H9 (cell line): ENCODE measurements around the gene DERA. TPM values are rescaled to one million over a fixed set of nuclear protein-coding genes. Genes with fewer than 3 reads are reported as not detected.
"Not testable (repeated sequence)": the region's sequence is repeated elsewhere in the genome, so short reads cannot be mapped to it uniquely, and the experiment has no call there.

Experiments
- DNase-seq: peaks from one replicate; pipeline ENCODE4 v3.0.0-alpha.2; 2017
- H2AFZ ChIP-seq: one replicate; pipeline ENCODE4 v1.6.1; 2013; ENCODE audit warnings: mild to moderate bottlenecking, low read length, control low read depth, moderate library complexity
- H2AK5ac ChIP-seq: 2 replicates; pipeline ENCODE4 v1.6.1; 2013; ENCODE audit warnings: low read length, control low read depth, mixed read lengths; ENCODE audit not compliant: insufficient read length
- H2BK120ac ChIP-seq: one replicate; pipeline ENCODE4 v1.6.1; 2013; ENCODE audit warnings: low read depth, mild to moderate bottlenecking, low read length, control low read depth, inconsistent platforms; ENCODE audit not compliant: poor library complexity, severe bottlenecking
- H2BK12ac ChIP-seq: 2 replicates; pipeline ENCODE4 v1.6.1; 2013; ENCODE audit warnings: low read length, control low read depth, mixed read lengths, low read depth; ENCODE audit not compliant: insufficient read length
- H2BK15ac ChIP-seq: 2 replicates; pipeline ENCODE4 v1.6.1; 2013; ENCODE audit warnings: low read depth, low read length, control low read depth
- H2BK20ac ChIP-seq: one replicate; pipeline ENCODE4 v1.6.1; 2013; ENCODE audit warnings: low read depth, mild to moderate bottlenecking, low read length, control low read depth, inconsistent platforms; ENCODE audit not compliant: poor library complexity, severe bottlenecking
- H2BK5ac ChIP-seq: 2 replicates; pipeline ENCODE4 v1.6.1; 2013; ENCODE audit warnings: low read length, control low read depth, mixed read lengths; ENCODE audit not compliant: insufficient read length
- H3K14ac ChIP-seq: 2 replicates; pipeline ENCODE4 v1.6.1; 2013; ENCODE audit warnings: low read length, control low read depth; ENCODE audit not compliant: insufficient read depth
- H3K18ac ChIP-seq: 2 replicates; pipeline ENCODE4 v1.6.1; 2013; ENCODE audit warnings: low read depth, mild to moderate bottlenecking, mixed read lengths, low read length, control low read depth; ENCODE audit not compliant: insufficient read length
- H3K23ac ChIP-seq: 2 replicates; pipeline ENCODE4 v1.6.1; 2013; ENCODE audit warnings: low read length, control low read depth, mixed read lengths, low read depth; ENCODE audit not compliant: insufficient read length
- H3K23me2 ChIP-seq: 2 replicates; pipeline ENCODE4 v1.6.1; 2013; ENCODE audit warnings: low read depth, mild to moderate bottlenecking, mixed read lengths, low read length, control low read depth; ENCODE audit not compliant: insufficient read length, poor library complexity, severe bottlenecking
- H3K27ac ChIP-seq: 2 replicates; pipeline ENCODE4 v1.5.1; 2013; ENCODE audit warnings: low read length, control low read depth, mixed read lengths, low read depth; ENCODE audit not compliant: insufficient read length
- H3K27me3 ChIP-seq: 2 replicates; pipeline ENCODE4 v1.6.1; 2013; ENCODE audit warnings: low read length, control low read depth, inconsistent platforms; ENCODE audit not compliant: insufficient read depth
- H3K4ac ChIP-seq: 2 replicates; pipeline ENCODE4 v1.6.1; 2013; ENCODE audit warnings: low read depth, mild to moderate bottlenecking, control low read depth, inconsistent platforms, low read length, moderate library complexity
- H3K4me1 ChIP-seq: 2 replicates; pipeline ENCODE4 v1.6.1; 2013; ENCODE audit warnings: low read length, control low read depth, inconsistent platforms; ENCODE audit not compliant: insufficient read depth
- H3K4me2 ChIP-seq: 2 replicates; pipeline ENCODE4 v1.6.1; 2013; ENCODE audit warnings: low read length, control low read depth, mixed read lengths; ENCODE audit not compliant: insufficient read length, insufficient read depth
- H3K56ac ChIP-seq: 2 replicates; pipeline ENCODE4 v1.6.1; 2013; ENCODE audit warnings: low read depth, mild to moderate bottlenecking, mixed read lengths, low read length, control low read depth; ENCODE audit not compliant: insufficient read length
- H3K79me1 ChIP-seq: 2 replicates; pipeline ENCODE4 v1.6.1; 2013; ENCODE audit warnings: low read depth, mild to moderate bottlenecking, moderate library complexity, low read length, control low read depth, inconsistent platforms; ENCODE audit not compliant: insufficient read depth, poor library complexity, severe bottlenecking
- H3K79me2 ChIP-seq: 2 replicates; pipeline ENCODE4 v1.6.1; 2013; ENCODE audit warnings: low read length, control low read depth, inconsistent platforms; ENCODE audit not compliant: insufficient read depth
- H3K9ac ChIP-seq: 2 replicates; pipeline ENCODE4 v1.6.1; 2013; ENCODE audit warnings: low read length, control low read depth, mixed read lengths; ENCODE audit not compliant: insufficient read length; ENCODE audit errors: extremely low read depth
- H3K9me3 ChIP-seq: one replicate; pipeline ENCODE4 v1.6.1; 2013; ENCODE audit warnings: low read depth, low read length, inconsistent platforms; ENCODE audit not compliant: control insufficient read depth
- H3T11ph ChIP-seq: one replicate; pipeline ENCODE4 v1.6.1; 2013; ENCODE audit warnings: mild to moderate bottlenecking, low read length, control low read depth, inconsistent platforms
- H4K20me1 ChIP-seq: one replicate; pipeline ENCODE4 v1.6.1; 2013; ENCODE audit not compliant: control insufficient read depth, insufficient read length, insufficient read depth
- H4K5ac ChIP-seq: 2 replicates; pipeline ENCODE4 v1.6.1; 2013; ENCODE audit warnings: low read depth, mild to moderate bottlenecking, mixed read lengths, low read length, control low read depth; ENCODE audit not compliant: insufficient read length
- H4K8ac ChIP-seq: replicated peaks from 2 replicates; pipeline ENCODE4 v1.6.1; 2013; ENCODE audit warnings: low read length, control low read depth, mixed read lengths, low read depth; ENCODE audit not compliant: insufficient read length
- H4K91ac ChIP-seq: 2 replicates; pipeline ENCODE4 v1.6.1; 2013; ENCODE audit warnings: low read depth, mild to moderate bottlenecking, moderate library complexity, mixed read lengths, low read length, control low read depth; ENCODE audit not compliant: insufficient read length
- H3K27ac Mint-ChIP-seq, 3 experiments: 2 replicates in 2 of 3; 3 replicates in 1 of 3; pipeline ENCODE4 v1.8.0; 2020 to 2021; ENCODE audit warnings: mixed read lengths in 3 of 3, mild to moderate bottlenecking in 1 of 3, moderate library complexity in 1 of 3
- H3K27me3 Mint-ChIP-seq: 2 replicates; pipeline ENCODE4 v1.8.0; 2021; ENCODE audit warnings: low read depth, mild to moderate bottlenecking, moderate library complexity, mixed read lengths
- H3K36me3 Mint-ChIP-seq, 3 experiments: 2 replicates in 2 of 3; 3 replicates in 1 of 3; pipeline ENCODE4 v1.8.0; 2020 to 2021; ENCODE audit warnings: low read depth in 3 of 3, mixed read lengths in 3 of 3; ENCODE audit not compliant: insufficient read depth in 1 of 3
- H3K4me1 Mint-ChIP-seq, 2 experiments: 2 replicates each; pipeline ENCODE4 v1.8.0; 2020; ENCODE audit warnings: mixed read lengths in 2 of 2
- H3K4me3 Mint-ChIP-seq, 2 experiments: 2 replicates in 1 of 2; 3 replicates in 1 of 2; pipeline ENCODE4 v1.8.0; 2020 to 2021; ENCODE audit warnings: mild to moderate bottlenecking in 2 of 2, mixed read lengths in 2 of 2, moderate library complexity in 1 of 2
- H3K9me3 Mint-ChIP-seq, 2 experiments: 2 replicates in 1 of 2; 3 replicates in 1 of 2; pipeline ENCODE4 v1.8.0; 2020; ENCODE audit warnings: mild to moderate bottlenecking in 2 of 2, mixed read lengths in 2 of 2, moderate library complexity in 1 of 2
- WGBS: extraction: QIAGEN DNeasy Blood & Tissue Kit; methylation state at CpG from one replicate; pipeline ENCODE4 v1.1.7; 2013; ENCODE audit warnings: missing lambda C conversion rate, low lambda C conversion rate, mixed read lengths; ENCODE audit not compliant: insufficient read length; ENCODE audit errors: extremely low coverage; 5-methylcytosine and 5-hydroxymethylcytosine counted together
- total RNA-seq: library from RNA; stranded (reverse); gene quantifications from 2 replicates; pipeline ENCODE4 v1.2.1, GENCODE V29; 2021

Gene DERA
- total RNA-seq, 1 experiment from 2014 or later, result 20.9 TPM

DNA sequence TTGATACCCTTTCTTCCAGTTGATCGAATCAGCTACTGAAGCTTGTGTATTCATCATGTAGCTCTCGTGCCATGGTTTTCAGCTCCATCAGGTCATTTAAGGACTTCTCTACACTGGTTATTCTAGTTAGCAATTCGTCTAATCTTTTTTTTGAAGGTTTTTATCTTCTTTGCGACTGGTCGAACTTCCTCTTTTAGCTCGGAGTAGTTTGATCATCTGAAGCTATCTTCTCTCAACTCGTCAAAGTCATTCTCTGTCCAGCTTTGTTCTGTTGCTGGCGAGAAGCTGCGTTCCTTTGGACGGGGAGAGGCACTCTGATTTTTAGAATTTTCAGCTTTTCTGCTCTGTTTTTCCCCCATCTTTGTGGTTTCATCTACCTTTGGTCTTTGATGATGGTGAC, 37.3 kb downstream of the DERA start:
- H2BK120ac ChIP-seq, H3T11ph ChIP-seq, H2BK5ac ChIP-seq, H3K4ac ChIP-seq, H3K4me1 Mint-ChIP-seq, H3K79me2 ChIP-seq, H4K8ac ChIP-seq, H3K27ac Mint-ChIP-seq, H2BK15ac ChIP-seq, H3K14ac ChIP-seq, H3K4me2 ChIP-seq, H4K20me1 ChIP-seq, H3K9me3 ChIP-seq, H3K27me3 ChIP-seq, H3K79me1 ChIP-seq, H4K91ac ChIP-seq, H3K4me1 ChIP-seq, H2BK20ac ChIP-seq, H3K27ac ChIP-seq, H3K27me3 Mint-ChIP-seq, H2BK12ac ChIP-seq, H3K4me3 Mint-ChIP-seq, H3K23ac ChIP-seq, H3K56ac ChIP-seq, H3K9ac ChIP-seq, H2AFZ ChIP-seq, DNase-seq, H4K5ac ChIP-seq, H3K23me2 ChIP-seq, H2AK5ac ChIP-seq, H3K18ac ChIP-seq: not testable (repeated sequence)
- H3K36me3 Mint-ChIP-seq, result peaks cover 11 to 18% (median 13%) of the 10 kb centered on the region in 3 experiments
- peaks cover 18 to 32% of the 10 kb centered on the region in 2 experiments for H3K9me3 Mint-ChIP-seq
- no CpG with 5 or more reads among the region's 10 CpGs for WGBS
